A673 (cell line): ENCODE data around the gene BATF. TPM values are rescaled to one million over a fixed set of nuclear protein-coding genes. Genes with fewer than 3 reads are reported as not detected.

Experiments used
- BruUV-seq: library from RNA; stranded (reverse); fragments of 400-500 nt; replicated peaks from 2 replicates; lab custom pipeline; 2021; lab: Mats Ljungman, UMichigan
- CTCF ChIA-PET: fragments of 300-600 bp; sonication (Branson Sonifier 250); formaldehyde crosslinking; loops from one replicate; lab custom pipeline; 2022; ENCODE audit warnings: antibody characterized with exemption; lab: Charles Lee
- POLR2A ChIA-PET: fragments of 300-600 bp; sonication (Branson Sonifier 250); formaldehyde crosslinking; loops from one replicate; lab custom pipeline; 2022; ENCODE audit warnings: antibody characterized with exemption; ENCODE audit not compliant: low non-redundant PET; lab: Charles Lee
- DNase-seq: peaks from one replicate; pipeline ENCODE4 v3.0.0-alpha.2; 2015; ENCODE audit warnings: low spot score
- H3K27ac ChIP-seq: fragments of 200-600 bp; sonication (generic); 2 replicates; pipeline ENCODE4 v1.5.1; 2016; ENCODE audit warnings: mixed run types, low read depth, mild to moderate bottlenecking, mixed read lengths, antibody characterized with exemption, low read length; ENCODE audit not compliant: poor library complexity, severe bottlenecking
- H3K27me3 ChIP-seq: fragments of 200-600 bp; sonication (generic); replicated peaks from 2 replicates; pipeline ENCODE4 v1.6.1; 2017; ENCODE audit warnings: mixed run types, low read depth, mild to moderate bottlenecking, mixed read lengths, antibody characterized with exemption, low read length; ENCODE audit not compliant: insufficient read depth, poor library complexity
- H3K36me3 ChIP-seq: fragments of 200-600 bp; sonication (generic); 2 replicates; pipeline ENCODE4 v1.6.1; 2016; ENCODE audit warnings: mixed run types, mild to moderate bottlenecking, mixed read lengths, antibody characterized with exemption, low read length; ENCODE audit not compliant: insufficient read depth, poor library complexity, severe bottlenecking
- H3K4me1 ChIP-seq: fragments of 200-600 bp; sonication (generic); 2 replicates; pipeline ENCODE4 v1.6.1; 2017; ENCODE audit warnings: mixed run types, mild to moderate bottlenecking, mixed read lengths, antibody characterized with exemption, low read length; ENCODE audit not compliant: insufficient read depth, poor library complexity, severe bottlenecking
- H3K4me3 ChIP-seq: fragments of 200-600 bp; sonication (generic); 2 replicates; pipeline ENCODE4 v1.5.1; 2016; ENCODE audit warnings: low read depth, mixed run types, mild to moderate bottlenecking, mixed read lengths, low read length; ENCODE audit not compliant: poor library complexity, severe bottlenecking
- H3K9me3 ChIP-seq: fragments of 200-600 bp; sonication (generic); 2 replicates; pipeline ENCODE4 v1.6.1; 2016; ENCODE audit warnings: mixed run types, low read depth, mild to moderate bottlenecking, mixed read lengths, antibody characterized with exemption, low read length; ENCODE audit not compliant: poor library complexity, severe bottlenecking
- EZH2 ChIP-seq: fragments of 200-600 bp; sonication (generic); IDR thresholded peaks from 2 replicates; pipeline ENCODE4 v1.6.1; 2017; ENCODE audit warnings: borderline replicate concordance, low read depth, mild to moderate bottlenecking, mixed read lengths, antibody characterized with exemption, low read length; ENCODE audit not compliant: poor library complexity, severe bottlenecking
- intact Hi-C: fragments of 100-400 bp; cut with micrococcal nuclease; formaldehyde crosslinking; loops from one replicate; pipeline ENCODE4 v1.10.0; 2022; ENCODE audit not compliant: unreplicated experiment
- total RNA-seq: library from RNA; stranded (reverse); gene quantifications from 2 replicates; pipeline ENCODE4 v1.2.3, GENCODE V29; 2021
- TF ChIP-seq, protein P1 (sequence below): fragments of 300-800, 200-600 bp; sonication (generic); conservative IDR thresholded peaks from 2 replicates; pipeline ENCODE4 v1.5.1; 2017; ENCODE audit warnings: low read depth, mild to moderate bottlenecking, antibody characterized with exemption, low read length, moderate library complexity, mixed read lengths

Gene BATF
- total RNA-seq, 1 experiment from 2014 or later, result not detected

- TF ChIP-seq EZH2, result no peak
- TF ChIP-seq, protein P1, sequence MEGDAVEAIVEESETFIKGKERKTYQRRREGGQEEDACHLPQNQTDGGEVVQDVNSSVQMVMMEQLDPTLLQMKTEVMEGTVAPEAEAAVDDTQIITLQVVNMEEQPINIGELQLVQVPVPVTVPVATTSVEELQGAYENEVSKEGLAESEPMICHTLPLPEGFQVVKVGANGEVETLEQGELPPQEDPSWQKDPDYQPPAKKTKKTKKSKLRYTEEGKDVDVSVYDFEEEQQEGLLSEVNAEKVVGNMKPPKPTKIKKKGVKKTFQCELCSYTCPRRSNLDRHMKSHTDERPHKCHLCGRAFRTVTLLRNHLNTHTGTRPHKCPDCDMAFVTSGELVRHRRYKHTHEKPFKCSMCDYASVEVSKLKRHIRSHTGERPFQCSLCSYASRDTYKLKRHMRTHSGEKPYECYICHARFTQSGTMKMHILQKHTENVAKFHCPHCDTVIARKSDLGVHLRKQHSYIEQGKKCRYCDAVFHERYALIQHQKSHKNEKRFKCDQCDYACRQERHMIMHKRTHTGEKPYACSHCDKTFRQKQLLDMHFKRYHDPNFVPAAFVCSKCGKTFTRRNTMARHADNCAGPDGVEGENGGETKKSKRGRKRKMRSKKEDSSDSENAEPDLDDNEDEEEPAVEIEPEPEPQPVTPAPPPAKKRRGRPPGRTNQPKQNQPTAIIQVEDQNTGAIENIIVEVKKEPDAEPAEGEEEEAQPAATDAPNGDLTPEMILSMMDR, result no peak
- Histone ChIP-seq H3K27me3 (no peaks in the 10 kb centered on the region), H3K9me3 (no peaks in the 10 kb centered on the region), H3K4me3 (no peak overlapping the region), H3K27ac (no peak overlapping the region), H3K4me1 (peaks cover 5% of the 10 kb centered on the region), H3K36me3 (no peaks in the 10 kb centered on the region)
- no TSS peak for BruUV-seq
- DNase-seq, result no peak
- POLR2A ChIA-PET, result interaction anchor here (0.6 kb wide), 1 partner anchor 1513 kb away, joined by 3 read pairs; no protein-coding TSS in a partner anchor
- CTCF ChIA-PET, result interaction anchor here (0.5 kb wide), 1 partner anchor 9 kb away, joined by 3 read pairs; no protein-coding TSS in a partner anchor
- intact Hi-C loops, result no loop called here
These were observed 26.4 kb upstream of the BATF start for GRCh38 chr14:75495882-75496281.

GRCh38 chr14:75496755-75497154 is 25.5 kb upstream of the BATF start:
- intact Hi-C loops, result no loop called here
- Histone ChIP-seq H3K27ac (no peak overlapping the region), H3K27me3 (no peaks in the 10 kb centered on the region), H3K36me3 (no peaks in the 10 kb centered on the region), H3K9me3 (no peaks in the 10 kb centered on the region), H3K4me1 (peaks cover 5% of the 10 kb centered on the region), H3K4me3 (no peak overlapping the region)
- no peak for TF ChIP-seq EZH2
- TF ChIP-seq, protein P1, result no peak
- DNase-seq, result no peak
- no TSS peak for BruUV-seq
- ChIA-PET POLR2A (interaction anchor here (0.6 kb wide), 1 partner anchor 1514 kb away, joined by 3 read pairs; no protein-coding TSS in a partner anchor), CTCF (no interaction called here)

GRCh38 chr14:75497191-75497590 is 25.1 kb upstream of the BATF start:
- Histone ChIP-seq H3K36me3 (no peaks in the 10 kb centered on the region), H3K9me3 (no peaks in the 10 kb centered on the region), H3K27ac (no peak overlapping the region), H3K4me3 (no peak overlapping the region), H3K27me3 (no peaks in the 10 kb centered on the region), H3K4me1 (peaks cover 5% of the 10 kb centered on the region)
- no peak for DNase-seq
- POLR2A ChIA-PET, result no interaction called here
- no peak for TF ChIP-seq EZH2
- TF ChIP-seq, protein P1, result no peak
- no TSS peak for BruUV-seq
- CTCF ChIA-PET, result no interaction called here
- intact Hi-C loops, result no loop called here
